ENCODE results near the gene RHBDD1.
"Not testable (repeated sequence)": the region's sequence is repeated elsewhere in the genome, so short reads cannot be mapped to it uniquely, and the experiment has no call there.

The RHBDD1 gene

GRCh38 chr2:226799976-226800940 is 35.6 kb upstream of the RHBDD1 start:
- DNase-seq = no peak

DNA sequence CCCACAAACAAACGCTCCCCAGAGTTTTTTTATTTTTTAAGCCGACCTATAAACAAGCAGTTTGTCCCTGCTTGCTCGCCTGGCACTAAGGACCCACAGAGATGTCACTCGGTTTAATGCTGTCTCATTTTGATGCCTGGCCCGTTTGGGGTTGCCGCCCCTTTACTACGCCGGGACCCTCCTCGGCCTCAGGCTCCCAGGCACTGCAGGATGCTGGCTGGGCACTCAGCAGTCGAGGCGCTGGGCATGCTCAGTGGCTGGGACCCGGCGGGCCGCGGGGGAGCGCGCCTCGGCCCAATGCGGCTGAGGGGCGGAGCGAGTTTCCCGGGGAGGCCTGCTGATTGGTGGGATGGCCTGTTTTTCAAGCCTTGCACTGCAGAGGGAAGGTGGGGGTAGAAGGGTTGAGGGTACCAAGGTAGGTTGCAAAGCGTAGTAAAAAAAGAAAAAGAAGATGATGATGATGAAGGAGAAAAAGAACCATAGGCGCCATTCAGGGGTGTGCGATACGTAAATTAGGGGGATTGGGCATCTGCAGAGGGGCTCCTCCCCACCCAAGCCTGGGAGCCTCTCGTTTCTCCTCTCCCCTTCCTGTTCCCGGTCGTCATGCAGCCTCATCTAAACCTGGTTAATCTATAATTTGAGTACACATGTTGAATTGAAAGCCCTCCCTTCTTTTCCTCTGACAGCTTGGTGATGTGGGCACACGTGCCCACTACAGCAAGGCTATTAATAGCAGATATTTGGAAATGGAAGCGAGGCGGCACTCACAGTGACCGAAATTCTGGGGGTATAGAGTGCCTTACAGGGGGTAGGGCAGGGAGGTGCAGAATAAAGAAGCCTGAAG is 34.7 kb upstream of the RHBDD1 start:
- peak; percentile 91 for DNase-seq

DNA sequence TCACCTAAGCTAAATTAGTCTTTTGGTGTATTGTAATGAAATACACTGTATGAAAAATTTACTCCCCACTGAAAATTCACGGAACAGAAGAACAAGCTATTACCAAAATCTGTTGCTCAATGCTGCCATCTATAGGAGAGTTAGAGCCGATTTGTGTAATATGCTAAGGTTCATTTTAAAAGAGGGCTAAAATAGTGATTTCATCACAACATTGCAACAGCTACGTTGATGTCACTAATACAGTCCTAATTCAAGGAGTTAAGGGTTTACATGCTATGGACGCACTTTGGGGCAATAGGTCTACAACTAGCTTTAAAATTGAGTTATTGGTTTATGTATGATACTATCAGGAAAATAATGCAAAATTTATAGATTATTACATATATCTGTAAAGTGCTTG is 33.3 kb upstream of the RHBDD1 start:
- DNase-seq = peak; percentile 76

- no peak for DNase-seq
Measured at GRCh38 chr2:226803410-226803809, 32.4 kb upstream of the RHBDD1 start.

GRCh38 chr2:226813148-226813701 is 22.6 kb upstream of the RHBDD1 start:
- DNase-seq = no peak

GRCh38 chr2:226818930-226819329 is 16.9 kb upstream of the RHBDD1 start:
- no peak for DNase-seq

DNA sequence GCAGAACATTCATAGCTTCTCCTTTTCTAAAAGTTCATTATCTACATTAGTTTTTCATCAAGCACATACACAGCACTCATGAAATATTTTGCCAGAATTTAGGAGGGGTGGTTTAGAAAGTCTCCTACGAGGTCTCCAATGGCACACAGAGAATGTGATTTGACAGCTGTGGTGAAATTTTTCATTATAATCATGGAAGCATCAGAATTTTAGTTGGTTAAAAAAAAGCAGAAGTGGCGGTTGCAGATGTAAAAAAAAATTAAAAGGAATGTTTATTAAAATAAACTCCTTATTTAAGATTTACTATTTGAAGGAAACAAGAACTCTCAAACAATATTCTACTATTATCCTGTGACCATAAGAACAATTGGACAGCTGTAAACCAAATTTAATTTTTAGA is 10.8 kb upstream of the RHBDD1 start:
- DNase-seq = no peak

DNA sequence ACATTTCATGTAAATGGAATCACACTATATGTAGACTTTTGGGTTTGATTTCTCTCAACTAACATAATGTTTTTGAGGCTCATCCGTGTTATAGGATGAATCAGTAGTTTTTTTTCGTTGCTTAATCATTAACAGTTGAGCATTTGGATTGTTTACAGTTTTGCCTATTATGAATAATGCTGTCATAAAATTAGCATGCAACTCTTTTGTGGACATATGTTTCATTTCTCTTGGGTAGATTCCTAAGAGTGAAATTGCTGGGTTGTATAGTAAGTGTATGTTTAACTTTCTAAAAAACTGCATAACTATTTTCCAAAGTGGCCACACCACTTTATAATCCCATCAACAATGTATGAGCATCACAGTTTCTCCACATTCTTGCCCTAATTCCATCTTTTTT is 7.7 kb upstream of the RHBDD1 start:
- DNase-seq = no peak

- no peak for DNase-seq
Measured at GRCh38 chr2:226829721-226830631, 5.9 kb upstream of the RHBDD1 start.

DNA sequence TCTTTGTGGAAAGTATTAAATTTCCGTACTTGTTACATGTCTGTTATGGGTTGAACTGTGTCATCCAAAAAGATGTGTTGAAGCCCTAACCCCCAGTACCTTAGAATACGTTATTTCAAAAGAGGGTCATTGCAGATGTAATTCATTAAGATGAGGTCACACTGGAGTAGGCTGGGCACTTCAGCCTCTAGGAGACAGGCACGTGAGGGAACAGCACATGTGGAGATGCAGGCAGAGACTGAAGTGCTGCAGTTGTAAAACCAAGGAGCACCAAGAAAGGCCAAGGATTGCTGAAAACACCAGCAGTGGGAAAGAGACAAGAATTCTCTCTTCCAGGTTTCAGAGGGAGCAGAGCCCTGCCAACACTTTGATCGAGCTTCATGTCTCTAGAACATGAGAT is 4.6 kb upstream of the RHBDD1 start:
- DNase-seq = no peak

- DNase-seq = no peak
Measured at GRCh38 chr2:226832061-226832460, 3.8 kb upstream of the RHBDD1 start.

GRCh38 chr2:226834880-226835279 is 974 bp upstream of the RHBDD1 start:
- not testable (repeated sequence) for DNase-seq

DNA sequence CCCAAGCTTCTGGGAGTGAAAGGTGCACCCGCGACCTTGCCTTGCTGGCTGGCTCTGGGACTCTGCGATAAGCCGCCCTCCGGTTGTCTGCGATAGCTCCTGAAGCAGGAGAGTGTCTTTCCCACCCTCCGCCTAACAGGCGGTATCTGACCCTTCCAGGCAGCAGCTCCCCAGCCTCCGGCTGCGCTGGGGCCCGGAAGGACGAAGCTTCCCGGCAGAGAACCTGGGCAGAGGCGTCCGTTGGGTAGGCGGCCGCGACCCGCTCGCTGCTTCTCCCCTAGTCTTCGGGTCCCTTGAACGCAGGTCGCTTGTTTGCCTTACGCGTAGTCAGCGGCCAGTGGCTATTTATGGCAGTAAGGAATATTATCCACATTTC is 446 bp upstream of the RHBDD1 start:
- DNase-seq = peak; percentile 43

DNA sequence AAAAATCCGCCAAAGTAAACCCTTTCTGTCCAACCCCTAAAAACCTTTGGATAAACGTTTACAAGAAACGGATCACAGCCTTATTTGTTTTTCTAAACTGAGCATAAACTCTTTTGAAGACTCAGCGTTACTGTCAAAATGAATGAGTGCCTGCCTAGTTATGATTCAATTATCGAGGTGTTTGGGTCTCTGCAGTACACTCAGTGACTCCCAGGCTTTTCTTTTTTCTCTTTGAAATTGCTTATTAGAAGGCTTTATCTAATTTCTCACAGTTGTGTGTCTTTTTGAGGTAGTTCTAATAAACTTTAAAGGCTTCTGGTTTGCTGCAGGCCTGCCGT is 663 bp downstream of the RHBDD1 start:
- DNase-seq = no peak

DNA sequence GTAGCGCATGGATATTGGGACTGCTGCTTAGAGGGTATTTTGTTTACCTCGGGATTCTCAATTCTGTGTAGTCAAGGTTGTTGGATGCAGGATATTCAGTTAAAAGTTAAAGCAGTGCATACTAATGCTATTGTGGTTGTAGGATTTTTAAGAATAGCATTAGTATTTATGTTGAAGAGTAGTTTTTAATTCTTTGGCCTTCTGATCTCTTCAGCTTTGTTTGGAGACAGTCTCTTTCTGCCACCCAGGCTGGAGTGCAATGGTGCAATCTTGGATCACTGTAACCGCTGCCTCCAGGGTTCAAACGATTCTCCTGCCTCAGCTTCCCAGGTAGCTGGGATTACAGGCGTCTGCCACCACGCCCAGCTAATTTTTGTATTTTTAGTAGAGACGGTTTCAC is 1.5 kb downstream of the RHBDD1 start:
- DNase-seq = no peak

GRCh38 chr2:226837787-226838603 is 2.1 kb downstream of the RHBDD1 start:
- DNase-seq = peak; percentile 38

DNA sequence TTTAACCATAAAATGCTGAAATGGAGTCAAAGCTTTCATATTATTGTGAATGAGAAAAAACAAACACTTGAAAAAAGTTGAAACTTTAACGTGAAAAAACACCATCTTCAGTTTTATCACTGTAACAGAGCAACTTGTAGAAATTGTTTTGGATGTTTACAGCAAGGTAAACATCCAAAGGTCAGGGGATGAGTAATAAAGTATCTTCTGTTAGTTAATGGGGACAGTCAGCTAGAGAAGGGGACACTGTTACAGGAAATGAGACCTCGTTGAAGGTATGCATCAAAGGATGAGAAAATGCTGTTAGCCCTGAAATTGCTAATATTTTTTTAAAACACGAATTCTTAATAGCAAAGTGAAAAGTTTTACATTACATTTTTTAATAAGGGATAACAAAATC is 2.9 kb downstream of the RHBDD1 start:
- DNase-seq = peak; percentile 29

GRCh38 chr2:226839161-226839560 is 3.3 kb downstream of the RHBDD1 start:
- no peak for DNase-seq

DNA sequence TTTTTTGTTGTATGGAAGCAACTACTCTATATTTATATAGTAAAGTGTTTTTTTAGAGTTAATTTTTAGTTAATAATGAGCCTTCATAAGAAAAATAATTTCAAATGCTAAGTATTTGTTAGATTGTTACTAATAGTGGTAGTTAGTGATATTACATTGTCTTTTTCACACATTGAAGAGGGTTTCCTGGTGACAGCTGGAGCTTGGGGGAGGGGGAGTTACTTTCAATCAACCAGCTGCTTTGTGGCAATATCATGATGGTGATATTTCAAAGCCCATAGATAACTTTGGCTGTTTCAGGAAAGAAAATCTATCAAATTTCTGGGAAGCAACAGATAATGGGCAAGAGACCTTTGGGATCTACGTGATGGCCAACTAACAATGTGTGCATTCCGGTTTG is 4.1 kb downstream of the RHBDD1 start:
- DNase-seq = peak; percentile 28

DNA sequence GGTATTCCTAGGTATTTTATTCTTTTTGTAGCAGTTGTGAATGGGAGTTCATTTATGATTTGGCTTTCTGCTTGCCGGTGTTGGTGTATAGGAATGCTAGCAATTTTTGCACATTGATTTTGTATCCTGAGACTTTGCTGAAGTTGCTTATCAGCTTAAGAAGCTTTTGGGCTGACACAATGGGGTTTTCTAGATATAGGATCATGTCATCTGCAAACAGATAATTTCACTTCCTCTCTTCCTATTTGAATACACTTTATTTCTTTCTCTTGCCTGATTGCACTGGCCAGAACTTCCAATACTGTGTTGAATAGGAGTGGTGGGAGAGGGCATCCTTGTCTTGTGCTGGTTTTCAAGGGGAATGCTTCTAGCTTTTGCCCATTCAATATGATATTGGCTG is 7.1 kb downstream of the RHBDD1 start:
- DNase-seq = not testable (repeated sequence)

- DNase-seq = no peak
Measured at GRCh38 chr2:226845386-226846116, 9.7 kb downstream of the RHBDD1 start.
